Activated T-helper 2 cell treated with anti-CD3 and anti-CD28 coated beads, Interferon-gamma antibody, Interleukin-2, Interleukin-4, amounts not matched to agents 10 μg/mL and 5 μg/mL and 100 μg/mL, durations not matched to agents 14 hours and 24 hours and 36 hours (primary cell): ENCODE results near the gene HBM. TPM values are rescaled to one million over a fixed set of nuclear protein-coding genes. Genes with fewer than 3 reads are reported as not detected.
A peak's percentile ranks its signal among the peaks of the same experiment; 100 is the strongest.

ENCODE experiments used
- DNase-seq: peaks from one replicate; pipeline ENCODE4 v3.0.0; 2021; ENCODE audit warnings: low spot score
- H3K27ac Mint-ChIP-seq: one replicate; pipeline ENCODE4 v1.8.0; 2021; ENCODE audit warnings: mixed read lengths
- H3K27me3 Mint-ChIP-seq: one replicate; pipeline ENCODE4 v1.8.0; 2021; ENCODE audit warnings: low read depth, mixed read lengths
- H3K36me3 Mint-ChIP-seq: one replicate; pipeline ENCODE4 v1.8.0; 2021; ENCODE audit warnings: low read depth, mixed read lengths
- H3K4me1 Mint-ChIP-seq: one replicate; pipeline ENCODE4 v1.8.0; 2021; ENCODE audit warnings: low read depth, mixed read lengths
- H3K4me3 Mint-ChIP-seq: one replicate; pipeline ENCODE4 v1.8.0; 2021; ENCODE audit warnings: low read depth, mild to moderate bottlenecking, moderate library complexity, mixed read lengths
- H3K9me3 Mint-ChIP-seq: one replicate; pipeline ENCODE4 v1.8.0; 2021; ENCODE audit warnings: mixed read lengths
- intact Hi-C: fragments of 100-400 bp; cut with micrococcal nuclease; formaldehyde crosslinking; loops from one replicate; pipeline ENCODE4 v1.15.1; 2023
- total RNA-seq: library from RNA; stranded (reverse); gene quantifications from 2 replicates; pipeline ENCODE4 v1.2.3, GENCODE V29; 2022

HBM gene
- total RNA-seq, 1 donor from 2014 or later, result not detected

GRCh38 chr16:130533-131173, 35.1 kb upstream of the HBM start:
- Mint-ChIP-seq H3K4me1 (peaks cover 18% of the 10 kb centered on the region), H3K27ac (no peak overlapping the region), H3K9me3 (no peaks in the 10 kb centered on the region), H3K27me3 (no peaks in the 10 kb centered on the region), H3K36me3 (peaks cover 5% of the 10 kb centered on the region), H3K4me3 (no peak overlapping the region)
- no peak for DNase-seq
- intact Hi-C loops, result no loop called here

DNA sequence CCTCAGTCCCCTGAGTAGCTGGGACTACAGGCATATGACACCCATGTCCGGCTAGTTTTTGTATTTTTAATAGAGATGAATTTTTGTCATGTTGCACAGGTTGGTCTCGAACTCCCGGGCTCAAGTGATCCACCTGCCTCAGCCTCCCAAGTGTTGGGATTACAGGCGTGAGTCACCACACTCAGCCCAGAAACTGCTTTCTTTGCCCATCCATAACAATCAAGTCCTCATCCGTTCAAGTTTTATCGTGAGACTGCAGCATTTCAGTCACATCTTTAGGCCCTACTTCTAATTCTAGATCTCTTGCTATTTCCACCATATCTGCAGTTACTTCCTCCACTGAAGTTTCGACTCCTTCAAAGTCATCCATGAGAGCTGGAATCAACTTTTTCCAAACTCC, 33.7 kb upstream of the HBM start:
- DNase-seq, result no peak
- H3K4me3 Mint-ChIP-seq, result no peak overlapping the region
- no peaks in the 10 kb centered on the region for H3K9me3 Mint-ChIP-seq
- H3K27me3 Mint-ChIP-seq, result no peaks in the 10 kb centered on the region
- peaks cover 9% of the 10 kb centered on the region for H3K36me3 Mint-ChIP-seq
- H3K4me1 Mint-ChIP-seq, result peaks cover 24% of the 10 kb centered on the region
- peak overlapping the region; percentile 2 for H3K27ac Mint-ChIP-seq
- intact Hi-C loops, result no loop called here

DNA sequence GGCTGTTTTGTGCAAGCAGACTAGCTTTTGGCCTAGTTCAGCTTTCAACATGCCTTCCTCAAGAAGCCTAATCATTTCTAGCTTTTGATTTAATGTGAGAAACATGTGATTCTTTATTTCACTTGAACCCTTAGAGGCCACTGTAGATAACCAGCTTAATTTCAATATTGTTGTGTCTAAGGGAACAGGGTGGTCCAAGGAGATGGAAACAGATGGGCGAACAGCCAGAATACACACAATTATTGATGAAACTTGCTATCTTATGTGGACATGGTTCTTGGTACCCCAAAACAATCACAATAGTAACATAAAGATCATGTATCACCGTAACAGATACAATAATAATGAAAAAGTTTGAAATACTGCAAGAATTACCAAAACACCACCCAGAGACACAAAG, 32.1 kb upstream of the HBM start:
- H3K4me1 Mint-ChIP-seq, result peaks cover 24% of the 10 kb centered on the region

GRCh38 chr16:138049-138417, 27.7 kb upstream of the HBM start:
- peak; percentile 12 for DNase-seq
- peaks cover 11% of the 10 kb centered on the region for H3K4me1 Mint-ChIP-seq
- peak overlapping the region; percentile 83 for H3K4me3 Mint-ChIP-seq
- no peaks in the 10 kb centered on the region for H3K27me3 Mint-ChIP-seq
- no peaks in the 10 kb centered on the region for H3K9me3 Mint-ChIP-seq
- peak overlapping the region; percentile 71 for H3K27ac Mint-ChIP-seq
- intact Hi-C loops, result no loop called here
- peaks cover 9% of the 10 kb centered on the region for H3K36me3 Mint-ChIP-seq

More for the DNA sequence above, 32.1 kb upstream of the HBM start:
- Mint-ChIP-seq H3K9me3 (no peaks in the 10 kb centered on the region), H3K36me3 (peaks cover 9% of the 10 kb centered on the region), H3K4me3 (no peak overlapping the region), H3K27ac (no peak overlapping the region), H3K27me3 (no peaks in the 10 kb centered on the region)
- no peak for DNase-seq
- intact Hi-C loops, result no loop called here

DNA sequence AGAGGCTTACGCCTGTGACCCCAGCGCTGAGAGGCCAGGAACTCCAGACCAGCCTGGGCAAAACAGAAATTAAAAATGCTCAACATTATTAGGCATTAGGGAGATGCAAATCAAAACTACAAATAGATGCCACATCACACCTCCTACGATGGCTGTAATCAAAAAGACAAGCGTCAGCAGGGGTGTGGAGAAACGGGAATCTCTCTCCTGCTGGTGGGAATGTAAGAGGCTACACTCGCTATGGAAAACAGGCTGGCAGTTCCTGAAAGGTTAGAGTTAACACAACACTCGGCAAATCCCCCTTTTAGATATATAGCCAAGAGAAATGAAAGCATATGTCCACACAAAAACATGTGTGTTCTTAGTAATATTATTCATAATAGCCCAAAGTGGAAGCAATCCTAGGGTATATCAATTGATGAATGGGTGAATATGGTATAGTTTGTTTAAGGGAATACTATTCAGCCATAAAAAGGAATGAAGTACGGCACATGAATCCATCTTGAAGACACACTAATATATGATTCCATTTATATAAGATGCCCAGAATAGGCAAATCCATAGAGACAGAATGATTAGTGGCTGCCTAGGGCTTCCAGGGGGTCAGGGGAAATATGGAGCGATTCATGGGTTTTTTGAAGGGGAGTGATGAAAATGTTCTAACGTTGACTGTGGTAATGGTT, 25.5 kb upstream of the HBM start:
- no peak for DNase-seq
- peaks cover 7% of the 10 kb centered on the region for H3K4me1 Mint-ChIP-seq
- no peak overlapping the region for H3K27ac Mint-ChIP-seq
- no peaks in the 10 kb centered on the region for H3K27me3 Mint-ChIP-seq
- H3K36me3 Mint-ChIP-seq, result peaks cover 6% of the 10 kb centered on the region
- no peaks in the 10 kb centered on the region for H3K9me3 Mint-ChIP-seq
- intact Hi-C loops, result no loop called here
- H3K4me3 Mint-ChIP-seq, result peak overlapping the region; percentile 64

DNA sequence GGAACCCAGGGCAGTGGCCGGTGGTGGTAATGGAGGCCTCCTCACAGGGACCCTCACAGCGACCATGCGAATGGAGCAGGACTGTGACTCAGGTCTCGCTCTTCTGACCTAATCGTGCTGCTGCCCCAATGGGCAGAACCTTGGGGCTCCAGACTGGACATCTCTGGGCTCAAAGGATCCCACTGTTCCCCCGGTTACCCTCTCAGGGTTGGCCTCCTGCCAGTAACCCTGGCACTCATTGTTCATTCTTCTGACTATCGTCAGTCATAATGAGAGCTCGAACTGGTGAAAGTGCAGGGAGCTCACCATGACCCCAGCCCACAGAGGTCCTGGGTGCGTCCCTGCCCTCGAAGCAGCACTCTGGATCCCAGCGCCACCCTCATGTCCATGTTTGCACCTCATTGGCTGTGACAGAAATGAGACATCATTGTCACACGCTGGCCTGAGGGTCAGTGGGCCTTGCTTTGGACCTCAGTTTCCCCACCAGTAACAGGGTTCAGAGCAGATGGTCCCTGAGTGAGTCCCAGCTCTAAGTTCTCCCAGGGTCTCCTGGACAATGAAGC, 23.3 kb upstream of the HBM start:
- H3K36me3 Mint-ChIP-seq, result no peaks in the 10 kb centered on the region
- no peak overlapping the region for H3K4me3 Mint-ChIP-seq
- intact Hi-C loops, result no loop called here
- DNase-seq, result no peak
- H3K4me1 Mint-ChIP-seq, result no peaks in the 10 kb centered on the region
- no peaks in the 10 kb centered on the region for H3K9me3 Mint-ChIP-seq
- no peak overlapping the region for H3K27ac Mint-ChIP-seq
- H3K27me3 Mint-ChIP-seq, result no peaks in the 10 kb centered on the region

DNA sequence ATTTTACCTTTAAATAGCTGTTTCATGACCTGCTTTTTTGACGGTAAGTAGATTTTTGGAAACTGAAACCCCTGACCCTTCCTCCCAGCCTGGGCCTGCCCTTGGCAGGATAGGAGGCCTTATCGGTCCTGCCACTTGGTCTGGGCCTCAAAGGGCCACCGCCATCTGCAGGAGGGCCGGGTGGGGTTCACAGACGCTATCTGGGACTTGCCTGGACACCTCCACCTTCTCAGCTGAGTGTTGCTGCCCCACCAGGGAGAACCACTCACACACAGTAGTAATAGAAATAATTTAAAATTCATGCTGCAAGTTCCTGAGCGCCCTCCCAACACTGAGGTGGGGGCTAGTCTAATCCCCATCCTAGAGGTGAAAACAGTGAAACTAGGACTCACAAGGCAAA, 22.7 kb upstream of the HBM start:
- Mint-ChIP-seq H3K36me3 (no peaks in the 10 kb centered on the region), H3K27me3 (no peaks in the 10 kb centered on the region), H3K4me1 (no peaks in the 10 kb centered on the region), H3K9me3 (no peaks in the 10 kb centered on the region), H3K27ac (no peak overlapping the region), H3K4me3 (no peak overlapping the region)
- no peak for DNase-seq
- intact Hi-C loops, result no loop called here

- intact Hi-C loops, result no loop called here
- Mint-ChIP-seq H3K4me1 (no peaks in the 10 kb centered on the region), H3K36me3 (no peaks in the 10 kb centered on the region), H3K4me3 (no peak overlapping the region), H3K27ac (no peak overlapping the region), H3K27me3 (no peaks in the 10 kb centered on the region), H3K9me3 (no peaks in the 10 kb centered on the region)
- no peak for DNase-seq
Observed at GRCh38 chr16:143456-143855, 22.3 kb upstream of the HBM start.

GRCh38 chr16:144797-145252, 21.0 kb upstream of the HBM start:
- no peak for DNase-seq
- no peak overlapping the region for H3K4me3 Mint-ChIP-seq
- H3K9me3 Mint-ChIP-seq, result no peaks in the 10 kb centered on the region

DNA sequence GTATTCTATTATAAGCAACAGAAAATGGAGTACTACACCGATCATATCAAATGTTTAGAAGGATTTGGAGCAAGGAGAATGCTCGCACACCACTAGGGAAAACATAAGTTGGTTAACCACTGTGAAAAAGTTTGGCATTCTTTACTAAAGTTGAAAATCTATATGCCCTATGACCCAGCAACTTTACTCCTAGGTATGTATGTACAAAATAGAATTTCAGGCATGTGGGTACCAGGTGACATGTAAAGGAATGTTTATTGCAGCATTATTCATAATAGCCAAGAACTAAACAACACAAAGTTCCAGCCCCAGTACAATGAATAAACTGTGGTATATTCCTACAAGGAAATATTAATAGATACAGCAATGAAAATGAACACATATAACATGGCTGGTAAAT, 19.1 kb upstream of the HBM start:
- Mint-ChIP-seq H3K27me3 (peaks cover 20% of the 10 kb centered on the region), H3K4me3 (no peak overlapping the region), H3K4me1 (no peaks in the 10 kb centered on the region)

More at GRCh38 chr16:144797-145252, 21.0 kb upstream of the HBM start:
- H3K27me3 Mint-ChIP-seq, result peaks cover 11% of the 10 kb centered on the region
- no peaks in the 10 kb centered on the region for H3K4me1 Mint-ChIP-seq
- H3K36me3 Mint-ChIP-seq, result no peaks in the 10 kb centered on the region
- intact Hi-C loops, result no loop called here
- H3K27ac Mint-ChIP-seq, result no peak overlapping the region

GRCh38 chr16:149024-149660, 16.6 kb upstream of the HBM start:
- Mint-ChIP-seq H3K27ac (no peak overlapping the region), H3K36me3 (no peaks in the 10 kb centered on the region), H3K27me3 (peaks cover 24% of the 10 kb centered on the region), H3K4me3 (no peak overlapping the region), H3K9me3 (no peaks in the 10 kb centered on the region), H3K4me1 (no peaks in the 10 kb centered on the region)
- intact Hi-C loops, result no loop called here
- no peak for DNase-seq

More for the DNA sequence above, 19.1 kb upstream of the HBM start:
- no peaks in the 10 kb centered on the region for H3K36me3 Mint-ChIP-seq
- DNase-seq, result no peak
- intact Hi-C loops, result no loop called here
- H3K27ac Mint-ChIP-seq, result no peak overlapping the region
- no peaks in the 10 kb centered on the region for H3K9me3 Mint-ChIP-seq

GRCh38 chr16:152141-153128, 13.3 kb upstream of the HBM start, which contains the start of gene HBZ:
Gene HBZ (plus strand): TSS chr16:152644. CDS start chr16:152910, 266 bp downstream.
- Mint-ChIP-seq H3K27me3 (peaks cover 37% of the 10 kb centered on the region), H3K9me3 (no peaks in the 10 kb centered on the region), H3K4me1 (peaks cover 5% of the 10 kb centered on the region), H3K36me3 (no peaks in the 10 kb centered on the region), H3K27ac (no peak within 1 kb of the TSS), H3K4me3 (no peak within 1 kb of the TSS)
- no peak for DNase-seq
- intact Hi-C loops, result no loop called here
